ENCODE results near the gene ATP8B4.
"Not testable (repeated sequence)": the region's sequence is repeated elsewhere in the genome, so short reads cannot be mapped to it uniquely, and the experiment has no call there.

The ATP8B4 gene

GRCh38 chr15:50134524-50135024, 15.5 kb upstream of the ATP8B4 start:
- no peak for TF ChIP-seq CTCF (IDR thresholded peaks at IDR 0.05; ENCODE audit: poor library complexity, severe bottlenecking)
- peak; percentile 62 for ATAC-seq (ENCODE audit: low read depth)
- Histone ChIP-seq H3K4me1 (ENCODE audit: insufficient read depth, poor library complexity, severe bottlenecking) (peaks cover 22% of the 10 kb centered on the region), H3K27ac (ENCODE audit: poor library complexity, severe bottlenecking) (peak overlapping the region; percentile 64), H3K27me3 (ENCODE audit: insufficient read depth, poor library complexity, severe bottlenecking) (no peaks in the 10 kb centered on the region), H3K4me3 (ENCODE audit: severe bottlenecking) (no peak overlapping the region), H3K36me3 (ENCODE audit: low read depth) (no peaks in the 10 kb centered on the region), H3K9me3 (ENCODE audit: severe bottlenecking) (no peaks in the 10 kb centered on the region)
- DNase-seq (ENCODE audit: low spot score): no peak

- H3K9me3 ChIP-seq (ENCODE audit: severe bottlenecking); H3K36me3 ChIP-seq (ENCODE audit: low read depth); H3K4me3 ChIP-seq (ENCODE audit: severe bottlenecking); DNase-seq (ENCODE audit: low spot score); ATAC-seq (ENCODE audit: low read depth); H3K27me3 ChIP-seq (ENCODE audit: insufficient read depth, poor library complexity, severe bottlenecking); H3K27ac ChIP-seq (ENCODE audit: poor library complexity, severe bottlenecking): not testable (repeated sequence)
- H3K4me1 ChIP-seq (ENCODE audit: insufficient read depth, poor library complexity, severe bottlenecking): peaks cover 16% of the 10 kb centered on the region
Observed at GRCh38 chr15:50132251-50132984, 13.4 kb upstream of the ATP8B4 start.

GRCh38 chr15:50131617-50132016, 12.6 kb upstream of the ATP8B4 start:
- Histone ChIP-seq H3K4me1 (ENCODE audit: insufficient read depth, poor library complexity, severe bottlenecking) (peaks cover 11% of the 10 kb centered on the region), H3K9me3 (ENCODE audit: severe bottlenecking) (no peaks in the 10 kb centered on the region), H3K36me3 (ENCODE audit: low read depth) (no peaks in the 10 kb centered on the region), H3K27ac (ENCODE audit: poor library complexity, severe bottlenecking) (no peak overlapping the region), H3K27me3 (ENCODE audit: insufficient read depth, poor library complexity, severe bottlenecking) (no peaks in the 10 kb centered on the region), H3K4me3 (ENCODE audit: severe bottlenecking) (no peak overlapping the region)
- ATAC-seq (ENCODE audit: low read depth): no peak
- TF ChIP-seq CTCF (IDR thresholded peaks at IDR 0.05; ENCODE audit: poor library complexity, severe bottlenecking): no peak
- DNase-seq (ENCODE audit: low spot score): no peak

- no peak for DNase-seq (ENCODE audit: low spot score)
- ATAC-seq (ENCODE audit: low read depth): no peak
- H3K9me3 ChIP-seq (ENCODE audit: severe bottlenecking): no peaks in the 10 kb centered on the region
- no peaks in the 10 kb centered on the region for H3K36me3 ChIP-seq (ENCODE audit: low read depth)
- no peak for TF ChIP-seq CTCF (IDR thresholded peaks at IDR 0.05; ENCODE audit: poor library complexity, severe bottlenecking)
- no peaks in the 10 kb centered on the region for H3K27me3 ChIP-seq (ENCODE audit: insufficient read depth, poor library complexity, severe bottlenecking)
- no peak overlapping the region for H3K4me3 ChIP-seq (ENCODE audit: severe bottlenecking)
- no peak overlapping the region for H3K27ac ChIP-seq (ENCODE audit: poor library complexity, severe bottlenecking)
- H3K4me1 ChIP-seq (ENCODE audit: insufficient read depth, poor library complexity, severe bottlenecking): no peaks in the 10 kb centered on the region
Observed at GRCh38 chr15:50128266-50128665, 9.2 kb upstream of the ATP8B4 start.

- no peaks in the 10 kb centered on the region for H3K9me3 ChIP-seq (ENCODE audit: severe bottlenecking)
- H3K36me3 ChIP-seq (ENCODE audit: low read depth): no peaks in the 10 kb centered on the region
- ATAC-seq (ENCODE audit: low read depth): no peak
- no peak for TF ChIP-seq CTCF (IDR thresholded peaks at IDR 0.05; ENCODE audit: poor library complexity, severe bottlenecking)
- no peaks in the 10 kb centered on the region for H3K27me3 ChIP-seq (ENCODE audit: insufficient read depth, poor library complexity, severe bottlenecking)
- no peak for DNase-seq (ENCODE audit: low spot score)
- H3K4me1 ChIP-seq (ENCODE audit: insufficient read depth, poor library complexity, severe bottlenecking): no peaks in the 10 kb centered on the region
- H3K27ac ChIP-seq (ENCODE audit: poor library complexity, severe bottlenecking): no peak overlapping the region
- no peak overlapping the region for H3K4me3 ChIP-seq (ENCODE audit: severe bottlenecking)
Observed at GRCh38 chr15:50127255-50127777, 8.3 kb upstream of the ATP8B4 start.
